Measurements from ENCODE around the gene PPP3CA. TPM values are rescaled to one million over a fixed set of nuclear protein-coding genes. Genes with fewer than 3 reads are reported as not detected.
A peak's percentile ranks its signal among the peaks of the same experiment; 100 is the strongest.

The PPP3CA gene
- total and polyA plus RNA-seq, 8 donors = 38.8 to 58.6 (median 54.8) TPM

DNA sequence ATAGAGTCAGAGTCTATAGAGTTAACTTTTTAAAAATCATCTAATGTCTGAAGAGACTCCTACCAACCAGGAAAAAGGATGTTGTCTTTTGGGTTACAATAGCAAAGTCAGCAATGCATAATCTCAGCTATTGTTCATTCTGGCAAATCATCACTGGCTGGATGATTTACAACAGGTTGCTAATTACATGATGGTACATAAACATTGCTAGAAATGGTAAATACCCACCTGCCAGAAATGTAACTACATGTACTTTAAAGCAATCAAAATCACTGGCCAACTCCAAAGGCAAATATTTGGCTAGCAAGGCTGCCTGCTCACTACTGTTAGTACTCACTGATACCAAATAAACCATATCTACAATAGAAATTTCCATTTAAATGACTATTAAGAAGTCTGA lies 91.1 kb downstream of the PPP3CA start:
- intact Hi-C loops (cut with DNase I) = no loop called here
- Histone ChIP-seq H3K36me3 (no peaks in the 10 kb centered on the region), H3K4me1 (peaks cover 6 to 31% of the 10 kb centered on the region in 2 donors), H3K27me3 (no peaks in the 10 kb centered on the region), H3K9me3 (no peaks in the 10 kb centered on the region), H3K4me3 (no peak overlapping the region), H3K27ac (no peak overlapping the region)
- ATAC-seq (peak; percentile 49), DNase-seq (no peak)
- TF ChIP-seq CTCF (IDR thresholded peaks at IDR 0.05) = no peak

DNA sequence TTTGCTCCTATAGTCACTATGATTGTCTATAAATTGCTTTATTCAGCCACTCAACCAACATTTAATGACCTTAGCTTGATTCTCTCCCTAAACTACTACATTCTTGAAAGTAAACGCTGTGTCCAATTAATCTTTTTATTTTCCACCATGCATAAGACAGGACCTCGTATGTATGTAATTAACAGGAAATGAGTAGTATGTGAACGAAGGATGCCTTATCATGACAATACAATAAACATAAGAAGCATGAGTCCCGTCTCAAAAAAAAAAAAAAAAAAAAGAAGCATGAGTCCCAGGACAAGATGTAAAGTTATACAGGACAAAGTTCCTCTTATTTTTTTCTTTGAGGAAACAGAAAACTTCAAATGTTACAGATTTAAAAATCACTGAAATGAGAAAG lies 92.5 kb downstream of the PPP3CA start:
- no peak for ATAC-seq
- no peak for TF ChIP-seq CTCF (IDR thresholded peaks at IDR 0.05)
- Histone ChIP-seq H3K4me3 (no peak overlapping the region), H3K27me3 (no peaks in the 10 kb centered on the region), H3K9me3 (no peaks in the 10 kb centered on the region), H3K4me1 (peaks cover 6 to 20% of the 10 kb centered on the region in 2 donors), H3K27ac (no peak overlapping the region), H3K36me3 (no peaks in the 10 kb centered on the region)
- intact Hi-C loops (cut with DNase I) = no loop called here
- no peak for DNase-seq

DNA sequence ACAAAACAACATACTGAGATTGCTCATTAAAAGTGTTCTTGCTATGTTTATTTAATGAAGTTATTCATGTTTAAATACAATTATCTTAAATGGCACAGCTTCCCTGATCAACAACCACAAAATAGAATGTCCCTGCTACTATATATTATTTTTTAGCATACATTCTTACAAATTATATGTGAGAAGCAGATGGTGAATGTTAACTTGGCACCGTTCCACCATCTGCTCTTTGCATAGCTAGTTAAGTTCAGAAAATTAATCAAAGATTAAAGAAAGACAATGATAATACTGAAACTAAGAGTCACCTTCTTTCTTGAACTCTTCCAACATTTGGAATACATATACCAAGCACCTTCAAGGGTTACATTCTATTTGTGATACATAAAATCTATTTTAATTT lies 94.2 kb downstream of the PPP3CA start:
- intact Hi-C loops (cut with DNase I) = no loop called here
- ATAC-seq (no peak), DNase-seq (peak in 1 of 4 donors; percentile 19)
- Histone ChIP-seq H3K27me3 (no peaks in the 10 kb centered on the region), H3K4me3 (no peak overlapping the region), H3K9me3 (no peaks in the 10 kb centered on the region), H3K27ac (no peak overlapping the region), H3K36me3 (no peaks in the 10 kb centered on the region), H3K4me1 (peaks cover 5 to 6% of the 10 kb centered on the region in 2 donors)
- TF ChIP-seq CTCF (IDR thresholded peaks at IDR 0.05) = no peak

DNA sequence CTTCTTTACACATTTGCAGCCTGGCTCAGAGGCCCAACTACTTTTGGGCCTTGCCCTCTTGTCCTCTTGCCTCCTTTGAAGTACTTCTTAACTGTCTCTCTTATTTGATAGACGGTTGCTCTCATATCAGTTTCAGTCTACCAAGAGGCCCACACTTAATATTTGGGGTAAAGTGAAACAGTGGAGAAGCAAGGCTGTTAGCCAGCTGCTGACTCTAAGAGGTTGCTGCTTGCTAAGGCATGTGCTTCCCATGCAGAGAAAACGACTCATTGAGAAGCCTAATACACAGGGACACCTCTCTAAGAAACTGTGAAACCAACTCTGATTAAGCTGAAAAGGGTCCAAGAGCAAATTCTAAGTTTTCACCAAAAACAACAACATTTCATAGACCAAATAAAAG lies 94.6 kb downstream of the PPP3CA start:
- H3K36me3 ChIP-seq = no peaks in the 10 kb centered on the region
- peak; percentile 41 for ATAC-seq
- no peak overlapping the region for H3K27ac ChIP-seq
- peak in 1 of 4 donors; percentile 19 for DNase-seq
- peaks cover 5 to 6% of the 10 kb centered on the region in 2 donors for H3K4me1 ChIP-seq
- intact Hi-C loops (cut with DNase I) = no loop called here
- no peak overlapping the region for H3K4me3 ChIP-seq
- no peaks in the 10 kb centered on the region for H3K27me3 ChIP-seq
- no peaks in the 10 kb centered on the region for H3K9me3 ChIP-seq
- no peak for TF ChIP-seq CTCF (IDR thresholded peaks at IDR 0.05)

- H3K36me3 ChIP-seq = no peaks in the 10 kb centered on the region
- H3K27ac ChIP-seq = no peak overlapping the region
- H3K4me3 ChIP-seq = no peak overlapping the region
- no peaks in the 10 kb centered on the region for H3K27me3 ChIP-seq
- intact Hi-C loops (cut with DNase I) = no loop called here
- no peaks in the 10 kb centered on the region for H3K9me3 ChIP-seq
- ATAC-seq (no peak), DNase-seq (no peak)
- peaks cover under 1 to 6% of the 10 kb centered on the region in 2 donors for H3K4me1 ChIP-seq
- no peak for TF ChIP-seq CTCF (IDR thresholded peaks at IDR 0.05)
Measured at GRCh38 chr4:101251261-101251660, 96.1 kb downstream of the PPP3CA start.
